Fibroblast of skin of back (primary cell): ENCODE measurements around the gene ESPN.
"Not testable (repeated sequence)": the region's sequence is repeated elsewhere in the genome, so short reads cannot be mapped to it uniquely, and the experiment has no call there.

Source experiments
- DNase-seq: peaks from one replicate; pipeline ENCODE4 v3.0.0-alpha.2; 2013

Gene ESPN

GRCh38 chr1:6448749-6449631 lies 24.4 kb downstream of the ESPN start:
- DNase-seq = no peak

- no peak for DNase-seq
These were observed 25.5 kb downstream of the ESPN start for GRCh38 chr1:6450005-6450450.

- not testable (repeated sequence) for DNase-seq
These were observed 25.9 kb downstream of the ESPN start for GRCh38 chr1:6450486-6450885.

- no peak for DNase-seq
These were observed 26.4 kb downstream of the ESPN start for GRCh38 chr1:6450943-6451373.

GRCh38 chr1:6453895-6454855 lies 29.6 kb downstream of the ESPN start:
- not testable (repeated sequence) for DNase-seq

GRCh38 chr1:6454856-6455751 lies 30.5 kb downstream of the ESPN start:
- DNase-seq = no peak

- not testable (repeated sequence) for DNase-seq
These were observed 31.4 kb downstream of the ESPN start for GRCh38 chr1:6455752-6456520.

- DNase-seq = no peak
These were observed 32.4 kb downstream of the ESPN start for GRCh38 chr1:6456800-6457466.

- DNase-seq = no peak
These were observed 35.3 kb downstream of the ESPN start for GRCh38 chr1:6459850-6460265.

GRCh38 chr1:6460301-6461050 lies 35.9 kb downstream of the ESPN start:
- DNase-seq = no peak

- no peak for DNase-seq
These were observed 36.5 kb downstream of the ESPN start for GRCh38 chr1:6461051-6461530.

- no peak for DNase-seq
These were observed 37.2 kb downstream of the ESPN start for GRCh38 chr1:6461538-6462411.

GRCh38 chr1:6462412-6463119 lies 38.0 kb downstream of the ESPN start:
- no peak for DNase-seq

GRCh38 chr1:6463120-6463412 lies 38.5 kb downstream of the ESPN start:
- DNase-seq = no peak

- DNase-seq = no peak
These were observed 39.9 kb downstream of the ESPN start for GRCh38 chr1:6464514-6464836.

GRCh38 chr1:6464915-6465314 lies 40.3 kb downstream of the ESPN start:
- DNase-seq = no peak

- DNase-seq = no peak
These were observed 41.0 kb downstream of the ESPN start for GRCh38 chr1:6465461-6466005.

GRCh38 chr1:6466023-6466422 lies 41.4 kb downstream of the ESPN start, which contains the start of gene TNFRSF25:
TSS of gene TNFRSF25 (minus strand) at chr1:6466173. CDS start at chr1:6466107, 66 bp downstream.
- no peak for DNase-seq
